Naive thymus-derived CD4-positive, alpha-beta T cell (primary cell): ENCODE measurements around the gene UPK3B. TPM values are rescaled to one million over a fixed set of nuclear protein-coding genes. Genes with fewer than 3 reads are reported as not detected.
"Not testable (repeated sequence)": the region's sequence is repeated elsewhere in the genome, so short reads cannot be mapped to it uniquely, and the experiment has no call there.

ENCODE experiments used
- ATAC-seq: fragments of 150-1000 bp; cut with Tn5 transposase; 2 replicates; pipeline ENCODE4 v1.10.0; 2021; ENCODE audit warnings: mild to moderate bottlenecking, moderate library complexity
- CTCF ChIA-PET: fragments of 350-600 bp; sonication (Branson Sonifier 250); formaldehyde crosslinking; loops from one replicate; lab custom pipeline; 2021; ENCODE audit warnings: antibody characterized with exemption; lab: Charles Lee
- POLR2A ChIA-PET: fragments of 350-600 bp; sonication (Branson Sonifier 250); formaldehyde crosslinking; loops from one replicate; lab custom pipeline; 2021; ENCODE audit warnings: antibody characterized with exemption, inconsistent platforms; lab: Charles Lee
- DNase-seq, 9 donors: peaks; one replicate each; pipeline versions ENCODE4 v3.0.0 to v3.0.0-alpha.2; 2020 to 2022; ENCODE audit warnings: mixed read lengths in 1 of 9
- H3K27ac ChIP-seq: one replicate; pipeline ENCODE4 v1.7.0; 2013; ENCODE audit warnings: mild to moderate bottlenecking, low read depth, low read length, moderate library complexity
- H3K27me3 ChIP-seq, 2 donors: one replicate each; pipeline ENCODE4 v1.7.0; 2013; ENCODE audit warnings: low read length in 2 of 2, mild to moderate bottlenecking in 2 of 2, moderate library complexity in 2 of 2; ENCODE audit not compliant: control insufficient read depth in 2 of 2, insufficient read depth in 2 of 2
- H3K36me3 ChIP-seq, 3 experiments: 1 replicate in 2 of 3; 2 replicates in 1 of 3; pipeline ENCODE4 v1.7.0; 2013; ENCODE audit warnings: low read length in 3 of 3, mild to moderate bottlenecking in 3 of 3, moderate library complexity in 1 of 3; ENCODE audit not compliant: insufficient read depth in 3 of 3, control insufficient read depth in 2 of 3
- H3K4me1 ChIP-seq, 2 donors: one replicate each; pipeline ENCODE4 v1.7.0; 2013; ENCODE audit warnings: low read length in 2 of 2, mild to moderate bottlenecking in 2 of 2, moderate library complexity in 1 of 2; ENCODE audit not compliant: control insufficient read depth in 2 of 2, insufficient read depth in 2 of 2
- H3K4me3 ChIP-seq: 2 replicates; pipeline ENCODE4 v1.7.0; 2013; ENCODE audit warnings: mild to moderate bottlenecking, low read length
- H3K9me3 ChIP-seq, 3 experiments: 1 replicate in 2 of 3; 2 replicates in 1 of 3; pipeline ENCODE4 v1.7.0; 2013; ENCODE audit warnings: low read length in 3 of 3; ENCODE audit not compliant: control insufficient read depth in 2 of 3
- H3K27ac Mint-ChIP-seq, 9 donors: one replicate each; pipeline ENCODE4 v1.8.0; 2020 to 2022; ENCODE audit warnings: mixed read lengths in 9 of 9, mild to moderate bottlenecking in 8 of 9, moderate library complexity in 5 of 9, inconsistent platforms in 2 of 9
- H3K27me3 Mint-ChIP-seq, 5 donors: one replicate each; pipeline ENCODE4 v1.8.0; 2021 to 2022; ENCODE audit warnings: mixed read lengths in 5 of 5, mild to moderate bottlenecking in 1 of 5
- H3K36me3 Mint-ChIP-seq, 5 donors: one replicate each; pipeline ENCODE4 v1.8.0; 2020 to 2022; ENCODE audit warnings: mixed read lengths in 5 of 5, mild to moderate bottlenecking in 3 of 5, inconsistent platforms in 1 of 5
- H3K4me1 Mint-ChIP-seq, 7 donors: one replicate each; pipeline ENCODE4 v1.8.0; 2020 to 2022; ENCODE audit warnings: mixed read lengths in 7 of 7, mild to moderate bottlenecking in 3 of 7, inconsistent platforms in 1 of 7
- H3K4me3 Mint-ChIP-seq, 10 donors: one replicate each; pipeline ENCODE4 v1.8.0; 2020 to 2022; ENCODE audit warnings: mild to moderate bottlenecking in 10 of 10, mixed read lengths in 10 of 10, moderate library complexity in 6 of 10, inconsistent platforms in 2 of 10
- H3K9me3 Mint-ChIP-seq, 11 donors: one replicate each; pipeline ENCODE4 v1.8.0; 2020 to 2022; ENCODE audit warnings: mixed read lengths in 11 of 11, mild to moderate bottlenecking in 4 of 11, inconsistent platforms in 1 of 11, moderate library complexity in 1 of 11
- intact Hi-C, 2 donors: fragments of 100-400 bp; cut with micrococcal nuclease; formaldehyde crosslinking; loops; one replicate each; pipeline ENCODE4 v1.15.1; 2023
- polyA plus RNA-seq, 2 donors: library from polyadenylated mRNA; unstranded; fragments of 300-500 nt; fragmentation: Illumina TruSeq; gene quantifications; one replicate each; pipeline ENCODE4 v1.2.3, GENCODE V29; 2021
- total RNA-seq, 6 experiments: library from RNA in 5 of 6; stranded (reverse) in 5 of 6; gene quantifications; 1 replicate in 5 of 6; 2 replicates in 1 of 6; pipeline ENCODE4 v1.2.3 and lab custom pipeline; 2021 to 2026

Gene UPK3B
- total and polyA plus RNA-seq, 7 experiments from 2014 or later: 2.6 to 7.3 (median 5.2) TPM; not detected in 2

- H3K4me1 Mint-ChIP-seq, H3K4me1 ChIP-seq, H3K27me3 ChIP-seq, H3K27ac ChIP-seq, H3K27me3 Mint-ChIP-seq, H3K36me3 ChIP-seq, H3K9me3 Mint-ChIP-seq, H3K4me3 Mint-ChIP-seq, CTCF ChIA-PET, H3K36me3 Mint-ChIP-seq, H3K27ac Mint-ChIP-seq, DNase-seq, ATAC-seq, H3K9me3 ChIP-seq, POLR2A ChIA-PET, intact Hi-C loops, H3K4me3 ChIP-seq: not testable (repeated sequence)
These were observed 29.7 kb upstream of the UPK3B start for GRCh38 chr7:76480403-76481253.

GRCh38 chr7:76482660-76483059, 27.7 kb upstream of the UPK3B start:
- H3K27ac ChIP-seq, H3K36me3 ChIP-seq, POLR2A ChIA-PET, ATAC-seq, H3K27me3 ChIP-seq, H3K9me3 ChIP-seq, H3K27me3 Mint-ChIP-seq, intact Hi-C loops, H3K36me3 Mint-ChIP-seq, CTCF ChIA-PET, H3K4me1 ChIP-seq, H3K4me1 Mint-ChIP-seq, H3K4me3 Mint-ChIP-seq, DNase-seq, H3K4me3 ChIP-seq, H3K9me3 Mint-ChIP-seq, H3K27ac Mint-ChIP-seq: not testable (repeated sequence)

- H3K4me3 ChIP-seq, DNase-seq, H3K36me3 Mint-ChIP-seq, H3K27me3 Mint-ChIP-seq, H3K4me3 Mint-ChIP-seq, H3K27ac Mint-ChIP-seq, CTCF ChIA-PET, H3K9me3 ChIP-seq, ATAC-seq, intact Hi-C loops, H3K36me3 ChIP-seq, H3K4me1 Mint-ChIP-seq, H3K27me3 ChIP-seq, H3K9me3 Mint-ChIP-seq, H3K27ac ChIP-seq, H3K4me1 ChIP-seq, POLR2A ChIA-PET: not testable (repeated sequence)
These were observed 27.3 kb upstream of the UPK3B start for GRCh38 chr7:76483081-76483480.

- H3K4me3 Mint-ChIP-seq, H3K27me3 ChIP-seq, intact Hi-C loops, H3K27me3 Mint-ChIP-seq, H3K27ac Mint-ChIP-seq, H3K4me1 ChIP-seq, CTCF ChIA-PET, DNase-seq, H3K27ac ChIP-seq, H3K9me3 ChIP-seq, POLR2A ChIA-PET, H3K9me3 Mint-ChIP-seq, H3K36me3 ChIP-seq, H3K4me3 ChIP-seq, H3K36me3 Mint-ChIP-seq, H3K4me1 Mint-ChIP-seq, ATAC-seq: not testable (repeated sequence)
These were observed 25.9 kb upstream of the UPK3B start for GRCh38 chr7:76484456-76484855.

GRCh38 chr7:76485822-76486610, 24.3 kb upstream of the UPK3B start:
- ATAC-seq: peak; percentile 43
- Mint-ChIP-seq H3K4me3 (peak overlapping the region in 1 of 10 donors; percentile 64), H3K27ac (peak overlapping the region in 3 of 9 donors; percentile 66 to 88 (median 87))
- intact Hi-C loops, H3K27me3 Mint-ChIP-seq, H3K4me3 ChIP-seq, H3K4me1 Mint-ChIP-seq, H3K27me3 ChIP-seq, H3K4me1 ChIP-seq, DNase-seq, H3K36me3 ChIP-seq, POLR2A ChIA-PET, H3K36me3 Mint-ChIP-seq, CTCF ChIA-PET, H3K9me3 Mint-ChIP-seq, H3K27ac ChIP-seq, H3K9me3 ChIP-seq: not testable (repeated sequence)

GRCh38 chr7:76486618-76487017, 23.7 kb upstream of the UPK3B start:
- H3K4me1 Mint-ChIP-seq, CTCF ChIA-PET, H3K9me3 Mint-ChIP-seq, intact Hi-C loops, H3K4me3 ChIP-seq, POLR2A ChIA-PET, H3K36me3 ChIP-seq, H3K36me3 Mint-ChIP-seq, H3K27ac ChIP-seq, H3K27me3 Mint-ChIP-seq, H3K27me3 ChIP-seq, H3K4me1 ChIP-seq, H3K9me3 ChIP-seq: not testable (repeated sequence)
- peak in 6 of 9 donors; percentile 19 to 51 (median 42) for DNase-seq
- Mint-ChIP-seq H3K4me3 (peak overlapping the region; percentile 57 to 78 (median 66)), H3K27ac (peak overlapping the region; percentile 66 to 94 (median 88))
- peak; percentile 96 for ATAC-seq
